ENCODE measurements around the gene ANK2.

DNA sequence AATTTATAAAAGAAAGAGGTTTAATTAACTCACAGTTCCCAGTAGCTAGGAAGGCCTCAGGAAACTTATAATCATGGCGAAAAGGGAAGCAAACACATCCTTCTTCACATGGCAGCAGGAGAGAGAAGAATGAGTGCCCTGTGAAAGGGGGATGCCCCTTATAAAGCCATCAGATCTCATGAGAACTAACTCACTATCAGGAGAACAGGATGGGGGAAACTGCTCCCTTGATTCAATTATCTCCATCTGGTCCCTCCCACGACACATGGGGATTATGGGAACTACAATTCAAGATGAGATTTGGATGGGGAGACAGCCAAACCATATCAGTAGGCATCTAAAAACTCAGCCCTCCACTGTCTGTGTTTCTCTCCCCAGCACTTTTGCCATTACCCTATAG lies 22.4 kb downstream of the ANK2 start:
- no peak for TF ChIP-seq EZH2 (IDR thresholded peaks at IDR 0.05; ENCODE audit: borderline replicate concordance, low read depth, low read length, severe bottlenecking)
- TF ChIP-seq, protein P1, sequence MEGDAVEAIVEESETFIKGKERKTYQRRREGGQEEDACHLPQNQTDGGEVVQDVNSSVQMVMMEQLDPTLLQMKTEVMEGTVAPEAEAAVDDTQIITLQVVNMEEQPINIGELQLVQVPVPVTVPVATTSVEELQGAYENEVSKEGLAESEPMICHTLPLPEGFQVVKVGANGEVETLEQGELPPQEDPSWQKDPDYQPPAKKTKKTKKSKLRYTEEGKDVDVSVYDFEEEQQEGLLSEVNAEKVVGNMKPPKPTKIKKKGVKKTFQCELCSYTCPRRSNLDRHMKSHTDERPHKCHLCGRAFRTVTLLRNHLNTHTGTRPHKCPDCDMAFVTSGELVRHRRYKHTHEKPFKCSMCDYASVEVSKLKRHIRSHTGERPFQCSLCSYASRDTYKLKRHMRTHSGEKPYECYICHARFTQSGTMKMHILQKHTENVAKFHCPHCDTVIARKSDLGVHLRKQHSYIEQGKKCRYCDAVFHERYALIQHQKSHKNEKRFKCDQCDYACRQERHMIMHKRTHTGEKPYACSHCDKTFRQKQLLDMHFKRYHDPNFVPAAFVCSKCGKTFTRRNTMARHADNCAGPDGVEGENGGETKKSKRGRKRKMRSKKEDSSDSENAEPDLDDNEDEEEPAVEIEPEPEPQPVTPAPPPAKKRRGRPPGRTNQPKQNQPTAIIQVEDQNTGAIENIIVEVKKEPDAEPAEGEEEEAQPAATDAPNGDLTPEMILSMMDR (IDR thresholded peaks at IDR 0.05; ENCODE audit: borderline replicate concordance, extremely low read depth, low read length, poor library complexity, severe bottlenecking): no peak
